HepG2 (cell line): ENCODE measurements around the gene U2SURP.

Experiments
- ARNT ChIP-seq: fragments of 450-650 bp; IDR thresholded peaks from 2 replicates; pipeline ENCODE4 v1.6.1; 2017
- EP300 ChIP-seq, 3 experiments: sonication (generic) in 1 of 3; formaldehyde crosslinking in 1 of 3; IDR thresholded peaks; 2 replicates each; pipeline versions ENCODE4 v1.5.1 to v1.6.1; 2011 to 2020; ENCODE audit warnings: low read depth in 2 of 3, low read length in 2 of 3, borderline replicate concordance in 1 of 3, improper control_type of control experiment in 1 of 3, mild to moderate bottlenecking in 1 of 3, missing genetic modification reagents in 1 of 3, moderate library complexity in 1 of 3
- GABPA ChIP-seq, 2 experiments: IDR thresholded peaks; 2 replicates each; pipeline ENCODE4 v1.6.1; 2011 to 2016; ENCODE audit warnings: low read depth in 2 of 2, low read length in 1 of 2, missing biosample characterization in 1 of 2, missing genetic modification characterization in 1 of 2
- REST ChIP-seq, 2 experiments: IDR thresholded peaks; 2 replicates each; pipeline ENCODE4 v1.6.1; 2011 to 2012; ENCODE audit warnings: low read length in 2 of 2, borderline replicate concordance in 1 of 2, low read depth in 1 of 2, mild to moderate bottlenecking in 1 of 2, moderate library complexity in 1 of 2
- SRSF4 ChIP-seq: fragments of 200-400 bp; formaldehyde crosslinking; IDR thresholded peaks from one replicate; pipeline ENCODE4 v1.6.1; 2018; ENCODE audit warnings: mild to moderate bottlenecking, low read depth, low read length, moderate library complexity; ENCODE audit not compliant: poor library complexity, severe bottlenecking
- TF ChIP-seq, protein P1 (sequence below): sonication (generic); formaldehyde crosslinking; IDR thresholded peaks from 2 replicates; pipeline ENCODE4 v1.4.0; 2020; ENCODE audit warnings: missing genetic modification reagents

DNA sequence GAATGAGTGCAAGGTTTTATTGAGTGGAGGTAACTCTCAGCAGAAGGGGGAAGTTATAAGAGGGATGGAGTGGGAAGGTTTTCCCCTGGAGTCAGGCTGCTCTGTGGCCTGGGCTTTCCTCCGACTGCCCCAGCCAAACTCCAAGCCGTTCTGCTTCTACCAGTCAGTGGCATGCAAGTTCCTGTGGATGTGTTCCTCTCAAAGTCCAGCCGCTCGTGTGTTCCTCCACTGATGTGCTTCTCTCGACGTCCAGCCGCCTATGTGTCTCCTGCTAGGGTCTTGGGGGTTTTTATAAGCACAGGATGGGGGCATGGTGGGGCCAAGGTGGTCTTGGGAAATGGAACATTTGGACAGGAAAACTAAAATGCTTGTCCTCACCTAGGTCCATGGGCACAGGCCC is 9.0 kb upstream of the U2SURP start:
- no peak for TF ChIP-seq ARNT
- no peak for TF ChIP-seq EP300 (IDR thresholded peaks at IDR 0.05; ENCODE audit: low read depth in 2 of 2, low read length in 2 of 2)
- no peak for TF ChIP-seq EP300 (CRISPR knock-in tag; IDR thresholded peaks at IDR 0.05; ENCODE audit: borderline replicate concordance)
- TF ChIP-seq REST (IDR thresholded peaks at IDR 0.05; ENCODE audit: borderline replicate concordance in 1 of 2, low read depth in 1 of 2, low read length in 2 of 2): no peak
- TF ChIP-seq, protein P1, sequence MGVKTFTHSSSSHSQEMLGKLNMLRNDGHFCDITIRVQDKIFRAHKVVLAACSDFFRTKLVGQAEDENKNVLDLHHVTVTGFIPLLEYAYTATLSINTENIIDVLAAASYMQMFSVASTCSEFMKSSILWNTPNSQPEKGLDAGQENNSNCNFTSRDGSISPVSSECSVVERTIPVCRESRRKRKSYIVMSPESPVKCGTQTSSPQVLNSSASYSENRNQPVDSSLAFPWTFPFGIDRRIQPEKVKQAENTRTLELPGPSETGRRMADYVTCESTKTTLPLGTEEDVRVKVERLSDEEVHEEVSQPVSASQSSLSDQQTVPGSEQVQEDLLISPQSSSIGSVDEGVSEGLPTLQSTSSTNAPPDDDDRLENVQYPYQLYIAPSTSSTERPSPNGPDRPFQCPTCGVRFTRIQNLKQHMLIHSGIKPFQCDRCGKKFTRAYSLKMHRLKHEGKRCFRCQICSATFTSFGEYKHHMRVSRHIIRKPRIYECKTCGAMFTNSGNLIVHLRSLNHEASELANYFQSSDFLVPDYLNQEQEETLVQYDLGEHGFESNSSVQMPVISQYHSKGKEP (CRISPR knock-in tag): no peak
- TF ChIP-seq SRSF4: no peak
- no peak for TF ChIP-seq GABPA (IDR thresholded peaks at IDR 0.05; ENCODE audit: low read depth, low read length)
- peak; percentile 10; the same call in 1 of the 2 replicates for TF ChIP-seq GABPA (CRISPR knock-in tag; IDR thresholded peaks at IDR 0.05; ENCODE audit: low read depth)
